ENCODE results near the gene CNNM2. TPM values are rescaled to one million over a fixed set of nuclear protein-coding genes. Genes with fewer than 3 reads are reported as not detected.

Gene CNNM2
- total and polyA plus RNA-seq, 11 donors = 1.3 to 6.3 (median 3.4) TPM

DNA sequence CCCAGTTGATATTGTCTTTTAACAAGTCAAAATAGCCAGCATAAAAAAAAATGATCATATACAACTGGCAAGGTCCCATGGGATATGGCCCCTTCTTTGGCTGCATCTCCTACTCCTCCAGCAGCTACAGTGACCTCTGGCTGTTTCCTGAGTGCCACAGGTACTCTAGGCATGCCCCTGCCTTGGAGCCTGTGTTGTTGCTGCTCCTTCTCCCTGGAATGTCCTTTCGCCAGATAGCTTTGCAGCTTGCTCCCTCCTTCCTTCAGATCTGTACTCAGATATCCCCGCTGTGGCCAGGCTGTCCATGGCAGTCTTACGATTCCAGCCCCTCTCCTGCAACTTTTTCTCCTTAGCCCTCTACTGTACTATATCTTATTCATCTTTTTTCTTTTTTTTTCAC lies 23.3 kb downstream of the CNNM2 start:
- Histone ChIP-seq H3K36me3 (peaks cover 0 to 8% (median 0%) of the 10 kb centered on the region in 9 donors), H3K27ac (no peak overlapping the region), H3K4me1 (peaks cover 0 to 22% (median 8%) of the 10 kb centered on the region in 12 donors), H3K4me3 (no peak overlapping the region), H3K27me3 (no peaks in the 10 kb centered on the region), H3K9me3 (no peaks in the 10 kb centered on the region)
- intact Hi-C loops (cut with DNase I) = no loop called here
- TF ChIP-seq, protein P1, sequence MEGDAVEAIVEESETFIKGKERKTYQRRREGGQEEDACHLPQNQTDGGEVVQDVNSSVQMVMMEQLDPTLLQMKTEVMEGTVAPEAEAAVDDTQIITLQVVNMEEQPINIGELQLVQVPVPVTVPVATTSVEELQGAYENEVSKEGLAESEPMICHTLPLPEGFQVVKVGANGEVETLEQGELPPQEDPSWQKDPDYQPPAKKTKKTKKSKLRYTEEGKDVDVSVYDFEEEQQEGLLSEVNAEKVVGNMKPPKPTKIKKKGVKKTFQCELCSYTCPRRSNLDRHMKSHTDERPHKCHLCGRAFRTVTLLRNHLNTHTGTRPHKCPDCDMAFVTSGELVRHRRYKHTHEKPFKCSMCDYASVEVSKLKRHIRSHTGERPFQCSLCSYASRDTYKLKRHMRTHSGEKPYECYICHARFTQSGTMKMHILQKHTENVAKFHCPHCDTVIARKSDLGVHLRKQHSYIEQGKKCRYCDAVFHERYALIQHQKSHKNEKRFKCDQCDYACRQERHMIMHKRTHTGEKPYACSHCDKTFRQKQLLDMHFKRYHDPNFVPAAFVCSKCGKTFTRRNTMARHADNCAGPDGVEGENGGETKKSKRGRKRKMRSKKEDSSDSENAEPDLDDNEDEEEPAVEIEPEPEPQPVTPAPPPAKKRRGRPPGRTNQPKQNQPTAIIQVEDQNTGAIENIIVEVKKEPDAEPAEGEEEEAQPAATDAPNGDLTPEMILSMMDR (IDR thresholded peaks at IDR 0.05) = no peak
- TF ChIP-seq POLR2A (IDR thresholded peaks at IDR 0.05) = no peak
- no peak for ATAC-seq
- 95 to 100% (median 97%) methylated on average over 3 of the region's 3 CpGs for WGBS, 4 donors
- DNase-seq = no peak

DNA sequence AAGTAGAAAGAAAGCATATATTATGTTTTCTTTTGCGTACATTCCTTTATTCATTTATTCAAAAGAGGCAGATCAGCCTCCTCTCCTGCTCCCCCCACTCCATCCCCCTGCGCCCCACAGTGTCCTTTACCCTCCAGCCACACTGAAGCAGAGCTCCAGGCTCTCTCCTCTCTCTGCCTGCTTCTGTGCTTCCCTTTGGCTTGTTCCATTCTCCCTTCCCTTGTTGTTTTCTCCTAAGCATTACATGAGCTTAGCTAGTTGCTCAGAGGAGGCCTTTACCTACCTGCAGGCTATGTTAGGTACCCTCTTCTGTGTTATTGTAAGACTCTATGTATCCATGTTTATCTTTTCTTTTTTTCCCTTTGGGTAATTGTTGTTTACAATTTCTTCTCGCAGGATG lies 27.4 kb downstream of the CNNM2 start:
- ATAC-seq (no peak), DNase-seq (no peak)
- Histone ChIP-seq H3K27ac (no peak overlapping the region), H3K4me3 (no peak overlapping the region), H3K27me3 (no peaks in the 10 kb centered on the region), H3K4me1 (peaks cover 0 to 22% (median 8%) of the 10 kb centered on the region in 12 donors), H3K36me3 (peaks cover 0 to 4% (median 0%) of the 10 kb centered on the region in 9 donors), H3K9me3 (no peaks in the 10 kb centered on the region)
- intact Hi-C loops (cut with DNase I) = no loop called here
- 85 to 94% (median 91%) methylated on average over 3 of the region's 3 CpGs for WGBS, 4 donors
- TF ChIP-seq, protein P1 (IDR thresholded peaks at IDR 0.05) = no peak
- no peak for TF ChIP-seq POLR2A (IDR thresholded peaks at IDR 0.05)

- Histone ChIP-seq H3K9me3 (no peaks in the 10 kb centered on the region), H3K27ac (no peak overlapping the region), H3K4me1 (peaks cover 0 to 22% (median 8%) of the 10 kb centered on the region in 12 donors), H3K27me3 (no peaks in the 10 kb centered on the region), H3K4me3 (no peak overlapping the region), H3K36me3 (no peaks in the 10 kb centered on the region)
- DNase-seq (no peak), ATAC-seq (peak in 1 of 4 donors; percentile 20)
- 82 to 94% (median 88%) methylated on average over 2 of the region's 2 CpGs for WGBS, 4 donors
- TF ChIP-seq, protein P1 (IDR thresholded peaks at IDR 0.05) = no peak
- TF ChIP-seq POLR2A (IDR thresholded peaks at IDR 0.05) = no peak
- intact Hi-C loops (cut with DNase I) = no loop called here
These were observed 27.9 kb downstream of the CNNM2 start for GRCh38 chr10:102945962-102946361.

GRCh38 chr10:102946992-102947391 lies 28.9 kb downstream of the CNNM2 start:
- H3K9me3 ChIP-seq = no peaks in the 10 kb centered on the region
- no peaks in the 10 kb centered on the region for H3K27me3 ChIP-seq
- H3K27ac ChIP-seq = no peak overlapping the region
- peaks cover 0 to 22% (median 8%) of the 10 kb centered on the region in 12 donors for H3K4me1 ChIP-seq
- WGBS, 4 donors = 86 to 92% (median 90%) methylated on average over 2 of the region's 2 CpGs
- no peaks in the 10 kb centered on the region for H3K36me3 ChIP-seq
- no peak for TF ChIP-seq POLR2A (IDR thresholded peaks at IDR 0.05)
- TF ChIP-seq, protein P1 (IDR thresholded peaks at IDR 0.05) = no peak
- H3K4me3 ChIP-seq = no peak overlapping the region
- DNase-seq (no peak), ATAC-seq (no peak)
- intact Hi-C loops (cut with DNase I) = no loop called here

All from heart left ventricle (tissue), 16 donors.